8988T (cell line): ENCODE results near the gene TBX4.

ENCODE experiments used
- DNase-seq: peaks from one replicate; pipeline ENCODE4 v3.0.0; 2011

The TBX4 gene

DNA sequence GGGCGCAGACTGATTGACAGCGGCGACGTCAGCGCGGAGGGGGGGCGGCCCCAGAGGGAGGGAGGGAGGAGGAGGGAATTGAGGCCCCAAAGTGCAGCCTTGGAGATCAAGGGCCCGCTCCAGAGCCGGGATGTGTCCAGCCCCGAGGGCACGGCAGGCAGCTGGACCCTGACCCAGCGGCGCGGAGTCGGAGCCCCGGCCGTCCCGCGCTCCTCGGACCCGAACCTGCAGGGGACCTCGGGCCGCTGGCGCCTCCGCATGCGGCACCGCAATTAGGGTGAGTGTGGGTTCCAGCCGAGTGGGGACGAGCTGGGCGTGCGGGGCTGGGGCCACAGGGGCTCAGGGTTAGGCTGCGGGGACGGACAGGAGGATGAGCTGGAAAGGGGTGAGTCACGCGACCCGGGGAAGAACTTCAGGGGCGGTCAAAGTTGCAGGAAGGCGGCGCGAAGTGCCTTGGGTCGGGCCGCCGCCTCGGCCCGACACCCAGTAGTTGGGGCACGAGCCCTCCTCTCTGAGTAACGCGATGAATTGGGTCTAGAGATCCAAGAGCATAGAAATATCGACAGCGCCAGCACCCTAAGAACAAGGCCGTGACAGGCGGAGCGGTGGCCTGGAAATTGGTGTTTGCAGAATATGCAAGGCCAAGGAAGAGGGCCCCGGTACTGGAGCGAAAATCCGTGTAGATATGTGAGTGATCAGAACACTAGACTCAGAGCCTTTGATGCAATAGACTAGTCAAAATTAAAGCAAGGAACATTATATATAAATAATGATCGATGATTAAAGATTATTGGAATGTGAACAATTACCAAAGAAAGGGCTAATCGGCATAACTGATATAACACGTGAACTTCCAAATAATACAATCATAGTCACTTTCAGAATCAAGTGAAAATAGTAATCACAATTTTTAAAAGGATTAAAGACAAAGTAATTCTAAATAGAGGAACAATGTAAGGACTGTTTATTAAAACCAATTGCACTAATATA lies at the start of gene TBX4:
Gene TBX4 (plus strand): TSS at position 122 of the 990 bp plus-strand sequence. CDS start 4,069 bp downstream, outside the sequence.
- DNase-seq = no peak

DNA sequence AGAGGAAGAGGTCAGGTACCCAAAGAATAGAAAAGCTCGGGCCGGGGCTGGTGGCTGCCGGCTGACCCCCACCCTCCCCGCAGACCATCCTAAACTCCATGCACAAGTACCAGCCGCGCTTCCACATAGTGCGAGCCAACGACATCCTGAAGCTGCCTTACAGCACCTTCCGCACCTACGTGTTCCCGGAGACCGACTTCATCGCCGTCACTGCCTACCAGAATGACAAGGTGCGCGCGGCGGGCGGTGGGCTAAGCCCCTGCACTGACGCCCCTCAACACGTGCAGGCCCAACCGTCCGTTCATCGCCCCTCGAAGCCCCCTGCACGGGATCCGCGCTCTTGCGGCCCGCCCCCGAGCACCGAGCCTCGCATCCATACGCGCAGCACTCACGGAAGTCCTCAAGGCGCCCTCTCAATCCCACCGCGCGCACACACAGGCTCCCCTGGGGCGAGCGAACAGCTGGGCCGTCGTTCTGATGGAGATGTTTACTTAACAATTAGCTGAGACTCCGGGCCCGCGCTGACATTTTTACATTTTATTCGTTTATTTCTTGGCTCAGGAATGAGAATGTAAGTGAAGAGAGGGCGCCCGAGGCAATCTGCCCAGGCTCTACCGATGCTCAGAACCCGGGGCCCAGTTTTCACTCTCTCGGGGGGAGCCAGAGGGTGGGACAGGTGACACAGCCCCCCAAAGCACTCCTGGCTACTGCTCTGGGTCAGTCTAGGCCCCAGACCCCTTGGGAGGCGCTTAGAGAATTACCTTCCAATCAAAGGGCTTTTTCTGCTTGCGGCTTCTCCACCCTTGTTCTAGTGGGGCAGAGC lies 49.0 kb upstream of the TBX4 start:
- DNase-seq = no peak

DNA sequence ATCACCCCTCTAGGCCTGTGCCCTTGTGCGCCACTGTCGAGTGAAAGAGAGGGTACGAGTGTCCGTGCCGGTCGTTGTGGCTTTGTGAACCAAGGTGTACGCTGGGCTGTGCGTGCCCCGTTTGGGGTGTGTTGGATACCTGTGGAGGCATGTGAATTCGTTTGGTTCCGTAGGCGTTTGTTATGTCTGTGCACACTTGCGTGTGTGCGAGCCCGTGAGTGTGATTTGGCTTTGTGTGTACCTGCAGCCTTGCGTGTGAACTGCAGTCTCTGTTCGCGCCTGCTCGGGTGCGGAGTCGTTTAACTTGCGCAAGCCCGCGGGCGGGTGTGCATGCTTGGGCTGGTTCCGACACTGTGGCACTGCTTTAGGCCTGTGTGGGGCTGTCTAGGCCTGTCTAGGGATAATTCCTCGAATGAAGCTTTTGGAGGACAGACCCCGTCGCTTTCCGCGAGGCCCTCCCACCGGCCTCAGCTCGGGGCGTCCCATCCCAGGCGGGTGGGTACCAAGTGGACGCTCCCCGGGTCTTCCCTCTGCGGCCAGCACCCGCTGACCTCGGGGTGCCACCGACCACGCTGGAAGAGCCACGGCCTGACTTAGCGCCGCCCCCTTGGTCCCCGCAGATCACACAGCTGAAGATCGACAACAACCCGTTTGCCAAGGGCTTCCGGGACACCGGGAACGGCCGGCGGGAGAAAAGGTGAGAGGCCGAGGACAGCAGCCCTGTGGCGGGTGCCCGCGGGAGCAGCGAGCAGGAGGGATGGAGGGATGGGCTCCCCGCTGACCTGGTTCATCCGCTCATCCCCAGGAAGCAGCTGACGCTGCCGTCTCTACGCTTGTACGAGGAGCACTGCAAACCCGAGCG lies 48.2 kb upstream of the TBX4 start:
- no peak for DNase-seq

DNA sequence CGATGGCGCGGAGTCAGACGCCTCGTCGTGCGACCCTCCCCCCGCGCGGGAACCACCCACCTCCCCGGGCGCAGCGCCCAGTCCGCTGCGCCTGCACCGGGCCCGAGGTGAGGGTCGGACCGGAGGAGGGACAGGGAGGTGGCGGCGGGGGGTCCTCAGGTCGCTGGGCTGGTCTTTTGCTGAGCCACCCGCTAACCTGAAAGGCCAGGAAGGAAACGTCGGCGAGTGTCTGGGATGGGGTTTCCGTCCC lies 47.6 kb upstream of the TBX4 start:
- peak; percentile 20 for DNase-seq

DNA sequence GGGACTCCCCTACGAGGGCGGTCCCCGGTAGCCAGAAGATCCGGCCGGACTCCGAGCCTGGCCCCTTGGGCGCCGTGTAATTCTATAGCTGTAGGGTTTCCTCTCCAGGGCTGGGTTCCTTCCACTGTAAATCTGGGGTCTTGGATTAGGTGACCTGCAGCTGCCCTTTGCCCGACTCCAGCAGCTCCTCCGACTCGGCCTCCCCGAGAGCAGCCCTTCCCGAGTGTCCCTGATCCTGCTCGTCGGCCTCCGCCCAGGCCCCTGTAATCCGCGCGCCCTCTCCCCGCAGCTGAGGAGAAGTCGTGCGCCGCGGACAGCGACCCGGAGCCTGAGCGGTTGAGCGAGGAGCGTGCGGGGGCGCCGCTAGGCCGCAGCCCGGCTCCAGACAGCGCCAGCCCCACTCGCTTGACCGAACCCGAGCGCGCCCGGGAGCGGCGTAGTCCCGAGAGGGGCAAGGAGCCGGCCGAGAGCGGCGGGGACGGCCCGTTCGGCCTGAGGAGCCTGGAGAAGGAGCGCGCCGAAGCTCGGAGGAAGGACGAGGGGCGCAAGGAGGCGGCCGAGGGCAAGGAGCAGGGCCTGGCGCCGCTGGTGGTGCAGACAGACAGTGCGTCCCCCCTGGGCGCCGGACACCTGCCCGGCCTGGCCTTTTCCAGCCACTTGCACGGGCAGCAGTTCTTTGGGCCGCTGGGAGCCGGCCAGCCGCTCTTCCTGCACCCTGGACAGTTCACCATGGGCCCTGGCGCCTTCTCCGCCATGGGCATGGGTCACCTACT lies 47.1 kb upstream of the TBX4 start:
- DNase-seq = peak; percentile 7

DNA sequence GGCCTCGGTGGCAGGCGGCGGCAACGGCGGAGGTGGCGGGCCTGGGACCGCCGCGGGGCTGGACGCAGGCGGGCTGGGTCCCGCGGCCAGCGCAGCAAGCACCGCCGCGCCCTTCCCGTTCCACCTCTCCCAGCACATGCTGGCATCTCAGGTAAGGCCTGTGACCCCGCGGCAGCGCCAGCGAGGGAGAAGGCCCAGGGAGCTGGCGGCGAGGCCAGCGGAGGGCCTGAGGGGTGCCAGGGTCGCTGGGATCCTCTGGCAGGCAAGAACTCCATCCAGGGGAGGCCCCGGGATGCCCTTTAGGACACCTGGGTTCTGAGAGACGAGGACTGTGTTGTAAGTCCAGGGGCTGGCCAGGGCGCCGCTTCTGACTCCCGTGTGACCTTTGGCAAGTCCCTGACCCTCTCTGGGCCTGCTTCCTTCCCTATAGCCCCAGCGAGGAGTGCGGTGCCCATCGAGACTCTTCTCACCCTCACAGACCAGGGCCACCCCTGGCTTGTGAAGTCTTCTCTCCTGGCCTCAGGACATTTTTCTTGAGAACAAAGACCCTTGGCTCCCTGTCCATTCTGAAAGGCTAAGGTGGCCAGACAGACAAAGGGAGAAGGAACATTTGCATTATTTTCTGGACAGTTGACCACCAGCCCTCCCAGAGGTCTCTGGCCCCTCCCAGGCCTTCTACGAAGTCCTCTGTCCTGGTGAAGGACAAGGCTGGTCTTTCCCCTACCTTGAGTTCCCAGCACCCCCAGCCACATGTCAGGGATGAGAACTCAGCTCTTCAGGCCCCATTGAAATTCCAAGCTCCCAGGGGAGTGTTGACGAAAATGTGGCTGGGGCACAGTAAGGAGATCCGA lies 46.3 kb upstream of the TBX4 start:
- peak; percentile 14 for DNase-seq

DNA sequence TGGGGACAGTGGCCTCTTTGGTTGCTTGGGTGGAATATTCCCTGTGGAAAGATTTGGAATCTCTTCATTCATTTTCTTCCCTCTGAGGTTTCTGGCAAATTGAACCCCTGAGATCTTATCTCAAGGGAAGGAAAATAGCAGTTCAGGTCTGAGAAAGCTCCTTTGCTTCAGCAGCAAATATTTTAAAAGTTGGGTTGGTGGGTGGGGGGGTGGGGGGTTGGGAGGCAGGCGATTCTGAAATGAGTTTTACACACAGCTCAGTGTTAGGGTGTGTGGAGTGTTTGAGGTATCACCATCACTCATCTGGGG lies 45.7 kb upstream of the TBX4 start:
- no peak for DNase-seq

DNA sequence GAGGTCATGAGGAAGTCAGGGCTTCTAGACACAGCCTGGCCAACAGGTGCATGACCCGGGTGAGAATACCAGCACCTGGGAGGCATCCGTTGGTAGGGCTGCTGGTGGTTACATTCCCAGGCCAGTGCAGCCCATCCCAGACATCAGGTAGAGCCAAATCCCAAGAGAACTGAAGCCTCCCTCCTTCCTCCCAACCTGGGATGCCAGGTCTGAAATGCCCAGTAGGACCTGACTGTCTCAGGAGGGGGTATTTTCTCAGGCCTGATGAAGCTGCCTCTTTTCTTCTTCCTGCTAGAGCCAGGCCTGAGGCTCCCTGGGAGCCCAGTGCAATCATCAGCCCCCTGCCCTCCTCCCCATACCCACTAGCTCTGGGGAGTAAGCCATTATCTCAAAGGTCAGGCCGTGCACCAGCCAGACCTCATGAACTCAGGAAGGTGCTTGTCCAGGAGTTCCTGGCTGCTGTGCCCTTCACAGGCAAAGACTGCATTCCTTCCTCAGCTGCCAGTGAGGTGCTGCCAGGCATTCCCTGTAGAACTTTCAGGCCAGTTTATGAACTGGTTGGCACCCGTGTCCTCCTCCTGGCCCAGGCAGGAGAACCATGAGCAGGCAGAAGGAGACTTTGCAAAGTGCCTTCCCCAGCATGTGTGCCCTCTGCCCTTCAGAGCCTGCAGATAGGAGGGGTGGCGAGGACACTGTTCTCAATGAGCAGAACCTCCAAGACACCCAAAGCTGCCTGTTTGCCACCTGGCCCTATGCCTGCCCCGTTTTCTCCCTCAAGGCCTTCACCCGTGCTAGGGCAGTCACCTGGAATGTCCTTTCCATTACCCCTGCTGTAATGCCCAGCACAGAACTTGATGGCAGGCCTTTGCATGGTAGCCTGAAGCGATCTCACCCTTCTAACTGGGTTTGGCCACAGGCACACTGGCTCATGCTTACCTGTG lies 45.0 kb upstream of the TBX4 start:
- DNase-seq = peak; percentile 9

DNA sequence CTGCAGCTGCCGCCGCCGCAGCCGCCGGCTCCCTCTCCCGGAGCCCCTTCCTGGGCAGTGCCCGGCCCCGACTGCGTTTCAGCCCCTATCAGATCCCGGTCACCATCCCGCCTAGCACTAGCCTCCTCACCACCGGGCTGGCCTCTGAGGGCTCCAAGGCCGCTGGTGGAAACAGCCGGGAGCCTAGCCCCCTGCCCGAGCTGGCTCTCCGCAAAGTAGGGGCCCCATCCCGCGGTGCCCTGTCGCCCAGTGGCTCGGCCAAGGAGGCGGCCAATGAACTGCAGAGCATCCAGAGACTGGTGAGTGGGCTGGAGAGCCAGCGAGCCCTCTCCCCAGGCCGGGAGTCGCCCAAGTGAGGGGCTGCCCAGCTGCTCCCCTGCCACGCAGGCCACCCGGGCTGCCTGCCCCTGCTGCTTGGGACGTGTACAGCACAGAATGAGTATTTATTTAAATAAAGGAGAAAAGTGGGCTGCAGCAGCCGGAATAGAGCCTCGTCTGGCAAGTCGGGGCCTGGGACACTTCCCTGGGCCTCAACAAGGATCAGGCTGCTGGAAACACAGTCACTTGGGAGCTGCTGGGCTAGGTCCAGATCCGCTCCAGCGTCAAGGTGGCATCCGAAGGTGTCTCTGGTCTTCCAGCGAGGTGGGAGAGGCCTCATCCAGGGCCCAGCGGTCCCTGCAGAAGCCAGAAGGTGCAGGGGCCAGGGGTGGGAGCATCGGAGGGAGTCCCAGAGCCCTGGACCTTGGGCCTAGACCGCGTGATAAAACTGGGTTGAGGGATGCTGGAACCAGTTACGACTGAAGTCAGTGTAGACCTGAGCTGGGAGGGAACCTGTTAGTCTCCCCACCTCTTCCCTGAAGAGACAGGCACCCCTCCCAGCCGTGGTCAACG lies 43.8 kb upstream of the TBX4 start:
- peak; percentile 25 for DNase-seq

DNA sequence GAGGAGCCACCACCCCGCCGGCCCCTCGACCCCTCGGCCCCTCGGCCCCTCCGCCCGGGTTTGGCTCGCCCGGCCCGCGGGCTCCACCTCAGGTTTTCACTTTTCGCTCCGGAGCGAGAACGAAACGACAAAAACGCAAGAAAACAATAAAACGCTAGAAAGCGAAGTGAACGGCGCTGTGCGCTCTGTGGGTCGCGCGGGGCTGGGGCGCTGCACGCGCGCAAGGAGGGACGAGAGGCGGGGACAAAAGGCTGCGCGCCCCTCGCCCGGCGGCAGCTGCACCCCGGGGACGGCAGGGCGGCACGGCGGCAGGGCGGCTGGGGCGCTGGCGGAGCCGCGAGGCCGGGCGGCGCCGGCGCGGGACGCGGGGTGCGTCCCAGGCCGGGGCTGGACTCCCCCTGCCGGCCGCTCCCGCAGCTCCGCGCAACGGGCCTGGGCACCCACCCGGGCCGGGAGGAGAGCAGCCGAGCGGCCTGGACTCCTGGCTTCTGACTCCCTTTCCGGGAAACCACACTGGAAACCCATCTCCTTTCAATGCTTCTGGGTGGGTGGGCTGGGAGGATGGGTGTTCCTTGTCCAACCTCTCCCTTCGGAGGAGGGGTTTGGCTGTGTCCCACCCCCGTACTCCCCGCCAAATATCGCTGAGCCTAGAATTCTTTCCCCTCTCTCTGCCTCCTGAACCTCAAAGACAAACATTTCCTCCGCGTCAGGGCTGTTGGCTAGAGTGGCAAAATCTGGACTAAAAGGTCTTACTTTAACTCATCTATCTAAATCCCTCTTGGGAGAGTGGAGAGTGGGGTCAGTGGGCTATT lies 42.7 kb upstream of the TBX4 start:
- peak; percentile 91 for DNase-seq

DNA sequence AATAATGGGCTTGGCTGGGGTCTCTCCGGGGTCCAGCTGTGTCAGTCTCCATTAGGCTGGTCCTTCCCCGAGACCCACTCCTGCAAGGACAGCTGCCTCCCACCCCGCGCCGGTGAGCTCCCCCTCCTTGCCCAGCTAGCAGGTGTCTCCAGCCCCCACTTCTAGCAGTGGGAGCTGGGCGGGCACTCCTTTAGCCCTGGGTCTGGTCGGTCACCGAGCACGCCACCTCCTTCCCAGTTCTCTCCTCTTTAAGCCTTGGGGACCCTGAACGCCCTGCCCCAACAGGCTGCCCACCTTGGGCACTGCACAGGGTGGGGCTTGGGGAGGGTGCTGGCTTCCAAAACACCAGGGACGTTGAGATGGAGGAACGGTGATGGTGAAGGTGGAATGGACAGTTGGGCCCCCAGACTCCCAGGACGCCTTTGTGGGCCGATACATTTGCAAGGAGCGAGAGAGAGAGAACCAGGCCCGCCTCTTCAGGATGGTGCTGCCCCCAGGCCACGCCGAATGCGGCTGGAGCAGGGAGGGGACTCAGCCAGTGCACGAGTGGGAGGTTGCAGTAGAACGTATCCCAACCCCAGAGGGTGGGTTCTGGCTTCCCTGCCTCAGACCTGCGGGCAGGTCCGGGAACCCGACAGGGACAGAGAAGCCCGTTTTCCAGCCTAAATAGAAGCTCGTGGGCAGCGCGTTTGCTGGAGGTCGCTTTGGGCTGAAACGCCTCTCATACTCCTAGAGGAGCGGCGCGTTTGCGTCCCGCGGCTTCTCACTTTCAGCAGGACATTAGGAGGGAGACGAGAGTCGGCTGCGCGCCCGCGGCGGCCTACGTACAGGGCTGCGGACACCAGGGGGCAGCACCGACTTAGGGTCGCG lies 41.8 kb upstream of the TBX4 start:
- DNase-seq = peak; percentile 37

DNA sequence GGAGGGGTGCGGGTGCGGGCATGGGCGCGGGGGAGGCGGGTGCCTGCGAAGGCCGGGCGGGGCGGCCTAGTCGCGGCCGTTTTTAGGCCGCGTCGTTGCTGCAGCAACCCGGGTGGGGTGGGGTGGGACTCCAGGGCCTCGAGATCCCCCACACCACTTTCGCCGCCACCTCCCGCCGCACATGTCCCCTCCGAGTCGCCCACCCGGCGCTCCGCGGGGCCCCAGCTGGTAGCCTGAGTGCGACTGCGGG lies 41.3 kb upstream of the TBX4 start:
- no peak for DNase-seq

DNA sequence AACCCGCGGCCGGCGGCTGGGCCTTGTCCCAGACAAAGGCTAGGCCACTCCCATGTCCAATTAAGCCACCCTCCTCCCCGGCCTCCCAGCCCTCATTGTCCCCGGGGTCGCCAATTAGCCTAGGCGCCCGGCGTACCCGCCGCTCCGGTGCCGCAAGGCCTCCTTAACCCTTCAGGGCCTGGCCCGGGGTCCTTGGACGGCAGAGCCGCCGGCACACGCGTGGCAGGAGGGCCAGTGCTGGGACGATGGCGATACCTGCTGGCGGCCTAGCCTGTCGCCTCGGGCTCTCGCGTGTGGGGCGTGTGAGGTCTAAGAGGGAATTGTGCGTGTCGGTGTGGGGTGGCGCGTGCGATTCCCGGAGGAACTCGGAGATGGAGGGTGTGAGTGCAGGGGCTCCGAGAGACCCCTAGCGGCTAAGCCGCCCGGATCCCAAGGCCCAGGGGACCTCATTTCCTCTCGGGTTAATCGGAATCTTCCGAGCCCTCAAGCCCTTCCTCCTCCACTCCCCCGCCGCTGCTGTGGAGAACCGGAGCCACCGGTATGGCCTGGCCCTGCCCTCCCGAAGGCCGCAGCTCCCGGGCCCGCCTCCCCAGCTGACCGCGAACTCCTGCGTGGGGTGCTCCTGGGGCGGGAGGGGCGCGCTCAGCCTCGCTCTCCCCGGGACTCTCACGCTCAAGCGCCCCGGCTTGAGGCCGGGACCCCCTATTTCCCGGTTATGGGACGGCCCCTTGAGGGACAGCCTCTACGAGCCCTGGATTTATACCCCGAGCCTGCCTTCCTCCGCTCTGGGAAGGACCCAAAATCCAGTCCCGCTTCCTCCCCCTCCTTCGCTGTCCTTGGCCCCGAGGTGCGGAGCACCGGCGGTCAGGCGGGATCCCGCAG lies 40.7 kb upstream of the TBX4 start:
- peak; percentile 65 for DNase-seq

DNA sequence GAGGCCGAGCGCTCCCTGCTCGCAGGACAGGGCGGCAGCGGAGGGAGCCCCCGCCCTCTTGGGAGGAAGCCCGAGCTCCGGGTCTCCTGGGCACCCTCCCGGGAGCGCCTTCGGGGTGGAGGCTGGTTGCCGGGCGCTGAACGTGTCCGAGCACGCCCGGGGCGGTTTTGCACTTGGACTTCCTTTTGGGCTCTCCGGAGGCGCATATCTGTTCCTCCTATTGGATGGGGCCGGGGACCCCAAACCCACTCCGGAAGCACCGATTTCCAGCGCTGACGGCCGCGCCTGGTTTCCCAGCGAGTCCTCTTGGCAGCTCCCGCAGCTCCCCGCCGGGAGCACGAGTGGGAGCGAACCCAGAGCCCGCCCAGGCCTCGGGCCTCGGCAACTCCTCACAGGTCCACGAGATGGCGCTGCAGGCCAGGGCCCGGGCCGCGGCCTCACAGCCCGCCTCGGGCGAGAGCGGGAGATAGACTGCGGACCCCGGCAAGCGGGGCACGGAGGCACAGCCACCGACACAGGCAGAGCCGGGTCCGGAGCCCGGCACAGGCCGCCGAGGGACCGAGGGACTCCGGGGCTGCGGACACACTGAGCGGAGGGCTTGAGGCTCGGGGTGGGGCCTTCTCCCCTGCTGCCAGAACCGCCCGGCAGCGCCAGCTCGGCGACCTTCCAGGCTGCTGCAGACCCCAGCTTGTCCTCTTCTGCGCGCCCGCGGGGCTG lies 39.9 kb upstream of the TBX4 start:
- peak; percentile 81 for DNase-seq

DNA sequence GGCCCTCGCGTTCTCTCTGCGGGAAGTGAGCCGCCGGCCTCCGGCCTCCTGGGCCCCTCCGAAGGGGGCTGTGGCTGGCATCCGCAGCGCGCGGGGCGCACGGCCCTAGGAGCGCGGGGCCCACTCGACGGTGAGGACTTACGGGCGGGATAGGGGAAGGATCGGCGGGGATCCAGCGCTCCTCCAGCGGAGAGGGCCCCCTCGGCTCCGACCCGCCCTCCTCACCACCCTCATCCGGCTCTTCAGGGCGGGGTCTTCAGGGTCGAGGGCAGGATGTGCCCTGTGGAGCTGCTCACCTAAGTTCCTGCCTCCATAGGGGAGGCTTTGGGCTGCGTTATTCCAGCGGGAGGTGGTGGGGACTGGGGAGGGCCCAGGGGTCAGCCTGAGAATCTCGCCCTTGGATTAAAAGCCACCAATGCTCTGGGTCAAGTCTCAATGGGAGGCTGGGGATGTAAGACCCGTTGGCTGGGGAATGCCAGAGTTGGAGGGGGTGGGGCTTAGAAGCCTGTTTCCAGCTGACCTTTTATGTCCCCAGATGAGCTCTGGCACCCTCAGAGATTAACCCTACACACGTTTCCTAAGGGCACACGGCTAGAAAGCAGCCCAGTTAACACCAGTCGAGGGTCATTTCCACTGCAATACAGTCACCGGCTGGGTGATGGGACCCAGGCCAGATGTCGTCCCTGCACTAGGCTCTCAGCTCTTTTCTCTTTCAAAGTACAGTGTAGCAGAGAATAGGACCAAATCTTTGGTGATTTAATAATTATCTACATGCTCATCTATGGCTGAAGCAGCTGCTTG lies 39.2 kb upstream of the TBX4 start:
- DNase-seq = no peak
